ENCODE results near the gene TTLL6. TPM values are rescaled to one million over a fixed set of nuclear protein-coding genes. Genes with fewer than 3 reads are reported as not detected.

The TTLL6 gene
- total and polyA plus RNA-seq, 4 donors = 0.94 to 2.8 (median 1.6) TPM

GRCh38 chr17:48814504-48814903 is 2.5 kb downstream of the TTLL6 start:
- Histone ChIP-seq H3K9ac (ENCODE audit: insufficient read depth in 1 of 2, low read length in 2 of 2) (no peak overlapping the region), H3K27me3 (ENCODE audit: control insufficient read depth in 3 of 3, insufficient read depth in 3 of 3, low read length in 2 of 3) (peaks cover 0 to 22% (median 16%) of the 10 kb centered on the region in 3 donors), H3K9me3 (ENCODE audit: control insufficient read depth in 4 of 4, insufficient read depth in 3 of 4, low read length in 3 of 4) (no peaks in the 10 kb centered on the region), H3K4me3 (no peak overlapping the region), H3K36me3 (ENCODE audit: control insufficient read depth in 4 of 4, insufficient read depth in 4 of 4, low read length in 4 of 4) (no peaks in the 10 kb centered on the region), H3K27ac (ENCODE audit: low read depth in 1 of 2, low read length in 1 of 2) (no peak overlapping the region), H3K4me1 (ENCODE audit: control insufficient read depth in 5 of 5, insufficient read depth in 5 of 5, low read length in 5 of 5) (peaks cover 0 to 10% (median 3%) of the 10 kb centered on the region in 5 donors)
- TF ChIP-seq CTCF (IDR thresholded peaks at IDR 0.05; ENCODE audit: control extremely low read depth, extremely low read depth) = peak; percentile 54
- no peak for ATAC-seq (ENCODE audit: insufficient read depth, low FRiP score)
- 38 to 40% methylated on average over 7 of the region's 7 CpGs for WGBS, 2 donors
- DNase-seq = peak; percentile 40 to 61 (median 51)

GRCh38 chr17:48812001-48812400 is 5.0 kb downstream of the TTLL6 start:
- no peak for DNase-seq
- Histone ChIP-seq H3K9ac (ENCODE audit: insufficient read depth in 1 of 2, low read length in 2 of 2) (no peak overlapping the region), H3K36me3 (ENCODE audit: control insufficient read depth in 4 of 4, insufficient read depth in 4 of 4, low read length in 4 of 4) (no peaks in the 10 kb centered on the region), H3K4me1 (ENCODE audit: control insufficient read depth in 5 of 5, insufficient read depth in 5 of 5, low read length in 5 of 5) (peaks cover 0 to 5% (median 0%) of the 10 kb centered on the region in 5 donors), H3K27ac (ENCODE audit: low read depth in 1 of 2, low read length in 1 of 2) (no peak overlapping the region), H3K4me3 (no peak overlapping the region), H3K27me3 (ENCODE audit: control insufficient read depth in 3 of 3, insufficient read depth in 3 of 3, low read length in 2 of 3) (peaks cover 0 to 15% (median 6%) of the 10 kb centered on the region in 3 donors), H3K9me3 (ENCODE audit: control insufficient read depth in 4 of 4, insufficient read depth in 3 of 4, low read length in 3 of 4) (no peaks in the 10 kb centered on the region)
- no peak for TF ChIP-seq CTCF (IDR thresholded peaks at IDR 0.05; ENCODE audit: control extremely low read depth, extremely low read depth)
- no peak for ATAC-seq (ENCODE audit: insufficient read depth, low FRiP score)
- 71 to 78% methylated on average over 3 of the region's 3 CpGs for WGBS, 2 donors

- H3K27me3 ChIP-seq (ENCODE audit: control insufficient read depth in 3 of 3, insufficient read depth in 3 of 3, low read length in 2 of 3) = peaks cover 0 to 5% (median 0%) of the 10 kb centered on the region in 3 donors
- H3K36me3 ChIP-seq (ENCODE audit: control insufficient read depth in 4 of 4, insufficient read depth in 4 of 4, low read length in 4 of 4) = no peaks in the 10 kb centered on the region
- H3K4me3 ChIP-seq = no peak overlapping the region
- ATAC-seq (ENCODE audit: insufficient read depth, low FRiP score) (no peak), DNase-seq (peak; percentile 33 to 63 (median 47))
- no peaks in the 10 kb centered on the region for H3K9me3 ChIP-seq (ENCODE audit: control insufficient read depth in 4 of 4, insufficient read depth in 3 of 4, low read length in 3 of 4)
- no peak for TF ChIP-seq CTCF (IDR thresholded peaks at IDR 0.05; ENCODE audit: control extremely low read depth, extremely low read depth)
- H3K27ac ChIP-seq (ENCODE audit: low read depth in 1 of 2, low read length in 1 of 2) = no peak overlapping the region
- peaks cover 0 to 8% (median 0%) of the 10 kb centered on the region in 5 donors for H3K4me1 ChIP-seq (ENCODE audit: control insufficient read depth in 5 of 5, insufficient read depth in 5 of 5, low read length in 5 of 5)
- 49% methylated on average over 4 of the region's 4 CpGs for WGBS, 2 donors
- H3K9ac ChIP-seq (ENCODE audit: insufficient read depth in 1 of 2, low read length in 2 of 2) = no peak overlapping the region
These were observed 7.8 kb downstream of the TTLL6 start for GRCh38 chr17:48809182-48809581.

- H3K27ac ChIP-seq (ENCODE audit: low read depth in 1 of 2, low read length in 1 of 2) = no peak overlapping the region
- no peak overlapping the region for H3K4me3 ChIP-seq
- H3K36me3 ChIP-seq (ENCODE audit: control insufficient read depth in 4 of 4, insufficient read depth in 4 of 4, low read length in 4 of 4) = no peaks in the 10 kb centered on the region
- peak; percentile 49 to 64 (median 54) for DNase-seq
- ATAC-seq (ENCODE audit: insufficient read depth, low FRiP score) = peak; percentile 90
- no peak overlapping the region for H3K9ac ChIP-seq (ENCODE audit: insufficient read depth in 1 of 2, low read length in 2 of 2)
- peak; percentile 52 for TF ChIP-seq CTCF (IDR thresholded peaks at IDR 0.05; ENCODE audit: control extremely low read depth, extremely low read depth)
- WGBS, 2 donors = 7 to 10% methylated on average over 9 of the region's 9 CpGs
- H3K27me3 ChIP-seq (ENCODE audit: control insufficient read depth in 3 of 3, insufficient read depth in 3 of 3, low read length in 2 of 3) = peaks cover 0 to 5% (median 0%) of the 10 kb centered on the region in 3 donors
- no peaks in the 10 kb centered on the region for H3K9me3 ChIP-seq (ENCODE audit: control insufficient read depth in 4 of 4, insufficient read depth in 3 of 4, low read length in 3 of 4)
- peaks cover 0 to 15% (median 5%) of the 10 kb centered on the region in 5 donors for H3K4me1 ChIP-seq (ENCODE audit: control insufficient read depth in 5 of 5, insufficient read depth in 5 of 5, low read length in 5 of 5)
These were observed 12.1 kb downstream of the TTLL6 start for GRCh38 chr17:48804936-48805411.
